ENCODE measurements around the gene LRP11. TPM values are rescaled to one million over a fixed set of nuclear protein-coding genes. Genes with fewer than 3 reads are reported as not detected.
A peak's percentile ranks its signal among the peaks of the same experiment; 100 is the strongest.
"Not testable (repeated sequence)": the region's sequence is repeated elsewhere in the genome, so short reads cannot be mapped to it uniquely, and the experiment has no call there.

The LRP11 gene
- total and polyA plus RNA-seq, 4 donors, result 15.8 to 39.5 (median 26.5) TPM

DNA sequence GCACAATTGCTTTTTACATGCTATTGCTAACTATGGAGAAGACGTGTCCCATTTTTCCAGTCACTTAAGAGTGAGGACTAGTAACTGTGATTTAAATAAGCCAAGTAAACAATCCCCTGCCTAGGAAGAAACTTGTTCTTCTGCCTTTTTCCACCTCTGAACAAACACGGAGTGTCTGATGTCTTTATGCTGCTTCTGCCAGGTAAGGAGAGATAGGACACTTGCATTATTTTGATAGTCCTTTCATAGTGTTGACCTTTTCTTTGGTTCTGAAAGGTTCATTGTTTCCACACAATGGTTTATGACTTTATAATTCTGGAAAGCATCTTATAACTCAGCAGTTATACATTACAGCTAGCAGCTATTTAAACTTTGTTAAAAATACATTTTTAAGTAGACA, 8.4 kb downstream of the LRP11 start:
- no peak overlapping the region for H3K9ac ChIP-seq (ENCODE audit: insufficient read depth in 1 of 2, low read length in 2 of 2)
- WGBS, 2 donors, result 69 to 81% methylated on average over 2 of the region's 2 CpGs

DNA sequence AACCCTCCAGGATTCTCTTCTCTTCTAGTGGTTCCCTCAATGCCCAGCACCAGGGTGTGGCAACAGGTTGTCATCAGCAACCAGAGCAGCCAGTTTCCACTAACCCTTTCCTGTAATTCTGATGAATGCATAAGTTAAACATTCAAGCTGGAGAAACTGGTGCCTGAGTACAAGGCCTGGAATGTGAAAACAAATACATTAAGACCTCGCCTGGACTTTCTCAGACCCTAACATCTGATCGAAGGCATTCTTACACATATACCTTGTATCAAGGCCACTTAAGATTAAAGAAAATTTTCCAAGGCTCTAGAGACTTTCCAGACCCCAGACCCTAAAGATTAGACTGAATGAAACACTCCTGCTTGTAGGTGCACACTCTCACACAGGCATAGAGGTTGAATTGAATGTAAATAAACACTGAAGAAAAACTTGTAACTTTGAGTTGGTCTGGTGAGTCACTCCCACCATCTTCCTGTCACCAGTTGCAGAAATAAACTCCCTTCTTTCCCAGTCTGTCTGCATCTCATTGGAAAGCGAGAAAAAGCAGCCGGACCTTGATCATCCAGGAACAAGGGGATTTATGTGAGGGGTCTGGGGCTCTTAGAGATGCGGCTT, 9.0 kb downstream of the LRP11 start:
- peak in 2 of 3 donors; percentile 34 to 43 for DNase-seq
- peaks cover 0 to 7% (median 2%) of the 10 kb centered on the region in 4 donors for H3K36me3 ChIP-seq (ENCODE audit: control insufficient read depth in 4 of 4, insufficient read depth in 4 of 4, low read length in 4 of 4)
- peak overlapping the region in 1 of 2 donors; percentile 38 for H3K27ac ChIP-seq (ENCODE audit: low read depth in 1 of 2, low read length in 1 of 2)
- ATAC-seq (ENCODE audit: insufficient read depth, low FRiP score), result peak; percentile 52
- no peaks in the 10 kb centered on the region for H3K27me3 ChIP-seq (ENCODE audit: control insufficient read depth in 3 of 3, insufficient read depth in 3 of 3, low read length in 2 of 3)
- WGBS, 2 donors, result 78 to 86% methylated on average over 5 of the region's 5 CpGs
- no peak overlapping the region for H3K9ac ChIP-seq (ENCODE audit: insufficient read depth in 1 of 2, low read length in 2 of 2)
- H3K4me3 ChIP-seq, result no peak overlapping the region
- TF ChIP-seq, protein P1, sequence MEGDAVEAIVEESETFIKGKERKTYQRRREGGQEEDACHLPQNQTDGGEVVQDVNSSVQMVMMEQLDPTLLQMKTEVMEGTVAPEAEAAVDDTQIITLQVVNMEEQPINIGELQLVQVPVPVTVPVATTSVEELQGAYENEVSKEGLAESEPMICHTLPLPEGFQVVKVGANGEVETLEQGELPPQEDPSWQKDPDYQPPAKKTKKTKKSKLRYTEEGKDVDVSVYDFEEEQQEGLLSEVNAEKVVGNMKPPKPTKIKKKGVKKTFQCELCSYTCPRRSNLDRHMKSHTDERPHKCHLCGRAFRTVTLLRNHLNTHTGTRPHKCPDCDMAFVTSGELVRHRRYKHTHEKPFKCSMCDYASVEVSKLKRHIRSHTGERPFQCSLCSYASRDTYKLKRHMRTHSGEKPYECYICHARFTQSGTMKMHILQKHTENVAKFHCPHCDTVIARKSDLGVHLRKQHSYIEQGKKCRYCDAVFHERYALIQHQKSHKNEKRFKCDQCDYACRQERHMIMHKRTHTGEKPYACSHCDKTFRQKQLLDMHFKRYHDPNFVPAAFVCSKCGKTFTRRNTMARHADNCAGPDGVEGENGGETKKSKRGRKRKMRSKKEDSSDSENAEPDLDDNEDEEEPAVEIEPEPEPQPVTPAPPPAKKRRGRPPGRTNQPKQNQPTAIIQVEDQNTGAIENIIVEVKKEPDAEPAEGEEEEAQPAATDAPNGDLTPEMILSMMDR (IDR thresholded peaks at IDR 0.05; ENCODE audit: control extremely low read depth, extremely low read depth), result no peak
- H3K9me3 ChIP-seq (ENCODE audit: control insufficient read depth in 4 of 4, insufficient read depth in 3 of 4, low read length in 3 of 4), result no peaks in the 10 kb centered on the region
- H3K4me1 ChIP-seq (ENCODE audit: control insufficient read depth in 5 of 5, insufficient read depth in 5 of 5, low read length in 5 of 5), result peaks cover 0 to 17% (median 2%) of the 10 kb centered on the region in 5 donors

More for the DNA sequence above, 8.4 kb downstream of the LRP11 start:
- no peaks in the 10 kb centered on the region for H3K9me3 ChIP-seq (ENCODE audit: control insufficient read depth in 4 of 4, insufficient read depth in 3 of 4, low read length in 3 of 4)
- H3K36me3 ChIP-seq (ENCODE audit: control insufficient read depth in 4 of 4, insufficient read depth in 4 of 4, low read length in 4 of 4), result peaks cover 0 to 7% (median 2%) of the 10 kb centered on the region in 4 donors
- DNase-seq (no peak), ATAC-seq (ENCODE audit: insufficient read depth, low FRiP score) (no peak)
- peaks cover 0 to 17% (median 2%) of the 10 kb centered on the region in 5 donors for H3K4me1 ChIP-seq (ENCODE audit: control insufficient read depth in 5 of 5, insufficient read depth in 5 of 5, low read length in 5 of 5)
- H3K27ac ChIP-seq (ENCODE audit: low read depth in 1 of 2, low read length in 1 of 2), result no peak overlapping the region
- H3K4me3 ChIP-seq, result no peak overlapping the region
- TF ChIP-seq, protein P1 (IDR thresholded peaks at IDR 0.05; ENCODE audit: control extremely low read depth, extremely low read depth), result no peak
- no peaks in the 10 kb centered on the region for H3K27me3 ChIP-seq (ENCODE audit: control insufficient read depth in 3 of 3, insufficient read depth in 3 of 3, low read length in 2 of 3)

DNA sequence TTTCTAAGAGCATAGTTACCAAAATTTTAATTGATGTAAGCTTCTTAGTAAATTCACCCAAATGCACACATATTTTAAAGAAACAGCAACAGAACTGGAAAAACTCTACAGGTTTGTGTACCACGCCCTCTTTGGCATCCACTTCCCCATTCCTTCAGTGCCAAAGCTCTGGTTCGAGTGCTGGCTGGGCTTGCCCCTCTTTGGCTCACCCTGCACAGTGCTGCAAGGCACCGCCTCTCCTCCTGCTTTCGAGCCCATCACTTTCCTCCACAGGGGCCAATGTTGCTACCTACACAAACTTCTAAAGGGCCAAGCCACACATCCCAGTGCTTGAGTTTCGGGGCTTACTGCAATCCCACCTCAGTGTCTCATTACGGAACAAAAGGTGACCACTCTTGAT, 9.6 kb downstream of the LRP11 start:
- no peaks in the 10 kb centered on the region for H3K27me3 ChIP-seq (ENCODE audit: control insufficient read depth in 3 of 3, insufficient read depth in 3 of 3, low read length in 2 of 3)
- peak in 1 of 3 donors; percentile 49 for DNase-seq
- H3K9ac ChIP-seq (ENCODE audit: insufficient read depth in 1 of 2, low read length in 2 of 2), result no peak overlapping the region
- no peaks in the 10 kb centered on the region for H3K9me3 ChIP-seq (ENCODE audit: control insufficient read depth in 4 of 4, insufficient read depth in 3 of 4, low read length in 3 of 4)
- TF ChIP-seq, protein P1 (IDR thresholded peaks at IDR 0.05; ENCODE audit: control extremely low read depth, extremely low read depth), result no peak
- H3K4me1 ChIP-seq (ENCODE audit: control insufficient read depth in 5 of 5, insufficient read depth in 5 of 5, low read length in 5 of 5), result peaks cover 0 to 17% (median 2%) of the 10 kb centered on the region in 5 donors
- WGBS, 2 donors, result 57 to 73% methylated on average over 6 of the region's 6 CpGs
- H3K36me3 ChIP-seq (ENCODE audit: control insufficient read depth in 4 of 4, insufficient read depth in 4 of 4, low read length in 4 of 4), result peaks cover 0 to 7% (median 2%) of the 10 kb centered on the region in 4 donors
- H3K4me3 ChIP-seq, result no peak overlapping the region
- peak; percentile 80 for ATAC-seq (ENCODE audit: insufficient read depth, low FRiP score)
- peak overlapping the region in 1 of 2 donors; percentile 29 for H3K27ac ChIP-seq (ENCODE audit: low read depth in 1 of 2, low read length in 1 of 2)

DNA sequence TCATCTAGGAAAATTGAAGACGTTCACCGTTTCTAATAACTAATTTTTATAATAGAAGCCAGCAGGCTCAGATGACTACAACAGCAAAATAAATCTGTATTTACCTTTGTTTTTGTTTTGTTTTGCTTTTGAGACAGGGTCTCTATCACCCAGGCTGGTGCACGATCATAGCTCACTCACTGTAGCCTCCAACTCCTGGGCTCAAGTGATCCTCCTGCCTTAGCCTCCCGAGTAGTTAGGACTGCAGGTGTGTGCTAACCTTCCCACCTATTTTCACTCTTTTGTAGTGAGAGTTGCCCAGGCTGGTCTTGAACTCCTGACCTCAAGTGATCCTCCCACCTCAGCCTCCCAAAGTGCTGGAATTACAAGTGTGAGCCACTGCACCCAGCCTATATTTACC, 10.1 kb downstream of the LRP11 start:
- H3K4me3 ChIP-seq; H3K9ac ChIP-seq (ENCODE audit: insufficient read depth in 1 of 2, low read length in 2 of 2); H3K27me3 ChIP-seq (ENCODE audit: control insufficient read depth in 3 of 3, insufficient read depth in 3 of 3, low read length in 2 of 3); H3K9me3 ChIP-seq (ENCODE audit: control insufficient read depth in 4 of 4, insufficient read depth in 3 of 4, low read length in 3 of 4); H3K36me3 ChIP-seq (ENCODE audit: control insufficient read depth in 4 of 4, insufficient read depth in 4 of 4, low read length in 4 of 4); DNase-seq; ATAC-seq (ENCODE audit: insufficient read depth, low FRiP score): not testable (repeated sequence)
- 90 to 94% methylated on average over 4 of the region's 4 CpGs for WGBS, 2 donors
- H3K4me1 ChIP-seq (ENCODE audit: control insufficient read depth in 5 of 5, insufficient read depth in 5 of 5, low read length in 5 of 5), result peaks cover 0 to 17% (median 0%) of the 10 kb centered on the region in 5 donors
- peak overlapping the region in 1 of 2 donors; percentile 46 for H3K27ac ChIP-seq (ENCODE audit: low read depth in 1 of 2, low read length in 1 of 2)

All from lung (tissue), 12 donors.